22Rv1 (cell line): ENCODE data around the gene PACRGL.

Source experiments
- H3K27ac ChIP-seq: fragments of 450-650 bp; 2 replicates; pipeline ENCODE4 v1.5.1; 2017
- CTCF ChIP-seq: fragments of 450-650 bp; IDR thresholded peaks from 2 replicates; pipeline ENCODE4 v1.5.1; 2017; ENCODE audit warnings: mild to moderate bottlenecking
- ZFX ChIP-seq: fragments of 450-650 bp; IDR thresholded peaks from 2 replicates; pipeline ENCODE4 v1.6.1; 2017; ENCODE audit warnings: antibody characterized with exemption, borderline replicate concordance

PACRGL gene

GRCh38 chr4:20675786-20676185 is 24.5 kb upstream of the PACRGL start:
- H3K27ac ChIP-seq, result no peak overlapping the region
- no peak for TF ChIP-seq ZFX
- TF ChIP-seq CTCF, result no peak

GRCh38 chr4:20676501-20677197 is 23.6 kb upstream of the PACRGL start:
- no peak for TF ChIP-seq ZFX
- TF ChIP-seq CTCF, result no peak
- H3K27ac ChIP-seq, result no peak overlapping the region

- H3K27ac ChIP-seq, result no peak overlapping the region
- TF ChIP-seq ZFX, result no peak
- no peak for TF ChIP-seq CTCF
Measured at GRCh38 chr4:20678400-20678799, 21.9 kb upstream of the PACRGL start.

- TF ChIP-seq ZFX (no peak), CTCF (no peak)
- no peak overlapping the region for H3K27ac ChIP-seq
Measured at GRCh38 chr4:20679951-20680350, 20.3 kb upstream of the PACRGL start.

- H3K27ac ChIP-seq, result no peak overlapping the region
- TF ChIP-seq ZFX (no peak), CTCF (no peak)
Measured at GRCh38 chr4:20680736-20681135, 19.5 kb upstream of the PACRGL start.

- no peak for TF ChIP-seq ZFX
- no peak for TF ChIP-seq CTCF
Measured at GRCh38 chr4:20681271-20681670, 19.0 kb upstream of the PACRGL start.

GRCh38 chr4:20682853-20683252 is 17.4 kb upstream of the PACRGL start:
- TF ChIP-seq ZFX, result no peak
- no peak for TF ChIP-seq CTCF
- H3K27ac ChIP-seq, result no peak overlapping the region

More at GRCh38 chr4:20681271-20681670, 19.0 kb upstream of the PACRGL start:
- H3K27ac ChIP-seq, result no peak overlapping the region
